ENCODE data around the gene BTBD16. TPM values are rescaled to one million over a fixed set of nuclear protein-coding genes. Genes with fewer than 3 reads are reported as not detected.

The BTBD16 gene
- total RNA-seq, 2 donors from 2014 or later, result not detected

DNA sequence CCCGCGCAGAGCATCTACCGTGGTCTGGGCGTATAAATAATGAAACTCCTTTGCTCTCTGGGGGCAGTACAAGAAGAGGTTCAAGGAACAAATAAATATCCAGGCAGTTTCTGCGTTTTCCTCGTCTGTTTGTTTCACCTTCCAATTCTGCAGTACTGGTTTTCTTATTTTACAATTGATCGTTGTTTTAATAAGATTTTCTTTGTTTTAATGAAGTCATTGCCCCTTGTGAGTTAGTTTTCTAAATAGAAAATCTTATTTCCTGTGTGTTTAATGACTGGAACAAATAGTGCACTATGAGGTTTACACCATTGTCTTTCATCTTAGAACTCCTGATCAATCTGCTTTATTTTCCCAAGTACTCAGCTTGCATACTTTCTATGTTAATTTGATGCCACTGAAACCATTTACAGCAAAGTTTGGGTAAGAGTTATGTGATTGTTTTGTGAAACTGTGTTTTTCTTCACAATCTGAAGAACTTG is 104.6 kb downstream of the BTBD16 start:
- H3K4me1 Mint-ChIP-seq (ENCODE audit: low read depth), result peaks cover 53% of the 10 kb centered on the region
- peak overlapping the region; percentile 93 to 96 for H3K4me3 Mint-ChIP-seq
- DNase-seq (no peak), ATAC-seq (replicated peaks in 1 of 2) (no peak)
- peaks cover 32% of the 10 kb centered on the region for H3K27me3 Mint-ChIP-seq (ENCODE audit: low read depth)
- H3K9me3 Mint-ChIP-seq, result peaks cover 0 to 2% of the 10 kb centered on the region in 2 donors
- peaks cover 0 to 5% of the 10 kb centered on the region in 2 donors for H3K36me3 Mint-ChIP-seq (ENCODE audit: insufficient read depth in 2 of 2)
- peak overlapping the region; percentile 98 for H3K27ac Mint-ChIP-seq

DNA sequence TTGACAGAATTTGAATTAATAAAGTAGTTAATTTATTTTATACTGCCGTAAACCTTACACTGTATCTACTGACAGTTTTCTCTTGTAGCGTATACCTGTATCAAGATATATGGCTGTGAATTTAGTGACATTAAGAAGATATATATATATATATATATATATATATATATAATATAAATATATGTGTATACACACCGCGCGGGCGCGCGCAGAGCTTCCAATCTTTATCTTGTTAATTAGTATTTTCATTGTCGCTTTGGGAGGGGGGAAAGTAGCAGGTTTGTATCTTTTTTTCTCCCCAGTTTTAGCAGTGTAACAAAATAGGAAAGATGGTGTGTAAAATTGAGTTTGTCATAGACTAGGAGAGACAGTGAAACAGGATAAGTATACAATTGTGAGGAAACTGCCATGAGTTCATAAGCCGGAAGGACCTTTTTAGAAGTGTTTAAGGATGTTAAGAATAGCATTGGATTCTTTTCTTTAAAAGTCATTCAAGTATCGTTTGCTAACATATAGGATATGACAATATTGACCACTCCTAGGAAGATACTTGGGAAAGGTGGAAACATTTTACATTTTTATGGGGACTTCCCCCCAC is 105.4 kb downstream of the BTBD16 start:
- peaks cover 1 to 2% of the 10 kb centered on the region in 2 donors for H3K9me3 Mint-ChIP-seq
- peaks cover 0 to 5% of the 10 kb centered on the region in 2 donors for H3K36me3 Mint-ChIP-seq (ENCODE audit: insufficient read depth in 2 of 2)
- no peak for DNase-seq
- H3K27me3 Mint-ChIP-seq (ENCODE audit: low read depth), result peaks cover 25% of the 10 kb centered on the region
- H3K4me3 Mint-ChIP-seq, result peak overlapping the region in 1 of 2 donors; percentile 7
- peaks cover 58% of the 10 kb centered on the region for H3K4me1 Mint-ChIP-seq (ENCODE audit: low read depth)
- no peak for ATAC-seq (replicated peaks in 1 of 2)
- H3K27ac Mint-ChIP-seq, result no peak overlapping the region

DNA sequence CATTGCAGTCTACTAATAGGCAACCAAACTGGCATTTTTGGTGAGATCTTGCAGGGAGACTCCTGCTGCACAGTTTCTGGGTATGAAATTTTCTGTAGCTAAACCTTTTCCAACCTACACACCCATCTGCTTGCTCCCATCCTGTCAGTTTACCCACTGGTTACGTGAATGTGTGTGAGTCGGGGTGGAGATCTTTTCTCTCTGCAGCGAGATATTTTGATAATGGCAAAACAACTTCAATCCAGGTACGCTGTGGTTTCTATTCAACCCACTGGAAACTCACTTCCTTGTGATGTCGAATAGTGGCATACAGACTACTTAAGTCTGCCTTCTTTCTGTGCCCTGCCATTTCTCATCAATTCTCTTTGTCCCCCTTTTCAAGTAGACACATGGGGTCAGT is 107.9 kb downstream of the BTBD16 start:
- no peak overlapping the region for H3K27ac Mint-ChIP-seq
- H3K4me1 Mint-ChIP-seq (ENCODE audit: low read depth), result peaks cover 67% of the 10 kb centered on the region
- no peak for ATAC-seq (replicated peaks in 1 of 2)
- H3K9me3 Mint-ChIP-seq, result peaks cover 2 to 3% of the 10 kb centered on the region in 2 donors
- H3K36me3 Mint-ChIP-seq (ENCODE audit: insufficient read depth in 2 of 2), result peaks cover 0 to 5% of the 10 kb centered on the region in 2 donors
- H3K4me3 Mint-ChIP-seq, result peak overlapping the region in 1 of 2 donors; percentile 8
- no peak for DNase-seq
- peaks cover under 1% of the 10 kb centered on the region for H3K27me3 Mint-ChIP-seq (ENCODE audit: low read depth)

DNA sequence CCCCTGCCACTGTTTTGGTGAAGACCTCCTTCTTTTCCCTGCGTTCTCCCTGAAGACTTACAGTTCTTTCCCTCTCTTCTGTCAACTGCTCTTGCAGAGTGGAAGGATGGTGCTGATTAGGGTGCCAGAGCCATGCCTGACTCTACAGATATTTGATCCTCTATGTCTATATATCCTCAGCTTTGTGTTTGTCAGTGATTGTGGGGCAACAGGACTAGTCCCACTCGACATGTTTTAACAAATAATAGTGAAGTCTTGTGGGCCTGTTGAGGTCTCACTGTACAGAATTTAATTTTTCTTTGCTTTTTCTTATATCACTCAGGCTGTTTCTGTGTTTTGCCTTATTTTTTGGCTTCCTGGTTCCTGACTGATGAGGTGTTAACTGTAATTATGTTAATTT is 108.4 kb downstream of the BTBD16 start:
- Mint-ChIP-seq H3K4me1 (ENCODE audit: low read depth) (peaks cover 65% of the 10 kb centered on the region), H3K9me3 (peaks cover 2 to 3% of the 10 kb centered on the region in 2 donors), H3K27me3 (ENCODE audit: low read depth) (no peaks in the 10 kb centered on the region), H3K27ac (no peak overlapping the region), H3K4me3 (no peak overlapping the region), H3K36me3 (ENCODE audit: insufficient read depth in 2 of 2) (peaks cover 0 to 5% of the 10 kb centered on the region in 2 donors)
- ATAC-seq (replicated peaks in 1 of 2), result no peak
- no peak for DNase-seq

DNA sequence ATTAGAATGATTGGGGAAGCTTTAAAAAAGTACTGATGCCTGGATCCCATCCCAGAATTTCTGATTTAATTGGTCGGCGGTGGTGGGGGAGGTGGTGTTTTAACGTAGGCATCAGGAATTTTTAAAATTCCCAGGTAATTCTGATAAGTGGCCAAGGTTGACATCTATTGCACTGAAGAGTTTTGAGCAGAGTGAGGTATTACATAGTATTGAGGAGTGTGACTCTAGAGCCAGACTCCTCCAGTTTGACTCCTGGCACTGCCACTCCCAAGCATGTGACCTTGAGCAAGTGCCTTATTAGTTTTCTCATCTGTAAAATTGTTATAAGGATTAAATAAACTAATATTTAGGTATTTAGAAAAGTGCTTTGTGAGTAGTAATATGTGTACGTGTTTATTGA is 109.6 kb downstream of the BTBD16 start:
- ATAC-seq (replicated peaks in 1 of 2) (no peak), DNase-seq (no peak)
- Mint-ChIP-seq H3K36me3 (ENCODE audit: insufficient read depth in 2 of 2) (peaks cover 0 to 2% of the 10 kb centered on the region in 2 donors), H3K4me3 (no peak overlapping the region), H3K27me3 (ENCODE audit: low read depth) (no peaks in the 10 kb centered on the region), H3K9me3 (peaks cover 2 to 3% of the 10 kb centered on the region in 2 donors), H3K27ac (no peak overlapping the region), H3K4me1 (ENCODE audit: low read depth) (peaks cover 58% of the 10 kb centered on the region)

DNA sequence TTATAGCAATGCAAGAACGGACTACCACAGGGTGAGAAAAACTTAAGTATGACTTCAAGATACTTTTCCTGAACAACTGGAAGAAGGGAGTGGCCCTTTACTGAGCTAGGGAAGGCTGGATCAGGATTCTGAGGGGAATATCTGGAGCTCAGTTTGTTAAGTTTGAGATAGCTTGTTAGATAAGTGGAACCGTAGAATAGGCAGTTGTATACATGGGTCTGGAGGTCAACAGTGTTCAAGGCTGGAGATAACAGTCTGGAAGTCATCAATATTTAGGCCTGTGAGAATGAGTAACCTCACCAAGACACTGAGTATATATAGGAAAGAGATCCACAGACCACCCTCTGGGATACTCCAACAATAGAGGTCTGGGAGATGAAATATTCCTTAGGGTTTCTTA is 110.6 kb downstream of the BTBD16 start:
- Mint-ChIP-seq H3K27me3 (ENCODE audit: low read depth) (no peaks in the 10 kb centered on the region), H3K27ac (no peak overlapping the region), H3K9me3 (peaks cover 2 to 3% of the 10 kb centered on the region in 2 donors), H3K4me1 (ENCODE audit: low read depth) (peaks cover 55% of the 10 kb centered on the region), H3K36me3 (ENCODE audit: insufficient read depth in 2 of 2) (peaks cover 0 to 2% of the 10 kb centered on the region in 2 donors), H3K4me3 (no peak overlapping the region)
- DNase-seq (no peak), ATAC-seq (replicated peaks in 1 of 2) (no peak)

DNA sequence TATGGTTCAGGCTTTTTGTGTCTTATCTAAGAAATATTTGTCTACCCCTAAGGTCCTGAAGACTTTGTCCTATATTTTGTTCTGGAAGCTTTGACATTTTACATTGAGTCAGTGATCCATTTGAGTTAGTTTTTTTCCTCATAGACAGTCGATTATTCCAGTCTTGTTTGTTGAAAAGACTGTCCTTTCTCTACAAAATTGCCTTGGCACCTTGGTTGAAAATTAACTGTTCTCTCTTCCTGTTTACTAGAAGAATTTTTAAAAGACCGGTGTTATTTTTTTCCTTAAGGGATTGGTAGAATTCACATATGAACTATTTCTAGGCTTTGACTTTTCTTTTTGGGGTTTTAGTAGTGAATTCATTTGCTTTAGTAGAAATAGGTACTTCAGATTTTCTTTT is 115.4 kb downstream of the BTBD16 start:
- H3K9me3 Mint-ChIP-seq, result peaks cover 0 to 2% of the 10 kb centered on the region in 2 donors
- H3K27ac Mint-ChIP-seq, result no peak overlapping the region
- H3K4me1 Mint-ChIP-seq (ENCODE audit: low read depth), result peaks cover 55% of the 10 kb centered on the region
- no peak overlapping the region for H3K4me3 Mint-ChIP-seq
- DNase-seq, result no peak
- peaks cover 2 to 4% of the 10 kb centered on the region in 2 donors for H3K36me3 Mint-ChIP-seq (ENCODE audit: insufficient read depth in 2 of 2)
- no peak for ATAC-seq (replicated peaks in 1 of 2)
- H3K27me3 Mint-ChIP-seq (ENCODE audit: low read depth), result no peaks in the 10 kb centered on the region

DNA sequence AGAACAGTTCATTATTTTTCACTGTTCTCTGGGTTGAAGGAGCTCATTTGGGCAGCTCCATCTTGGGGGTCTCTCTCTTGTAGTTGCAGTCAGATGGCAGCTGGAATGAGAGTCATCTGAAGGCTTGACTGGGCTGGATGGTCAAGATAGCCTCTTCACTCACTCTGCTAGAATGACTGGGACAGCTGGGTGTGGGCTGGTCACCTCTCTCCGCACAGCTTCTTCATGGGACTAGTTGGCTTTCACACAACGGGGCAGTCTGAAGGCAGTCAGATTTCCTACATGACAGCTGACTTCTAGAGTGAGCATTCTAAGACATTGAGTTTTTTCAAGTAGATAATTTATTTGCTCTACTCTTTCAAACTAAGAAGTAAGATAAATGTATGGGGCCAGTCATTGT is 116.5 kb downstream of the BTBD16 start:
- Mint-ChIP-seq H3K27ac (no peak overlapping the region), H3K9me3 (peaks cover 0 to 2% of the 10 kb centered on the region in 2 donors), H3K36me3 (ENCODE audit: insufficient read depth in 2 of 2) (peaks cover 2 to 4% of the 10 kb centered on the region in 2 donors), H3K27me3 (ENCODE audit: low read depth) (no peaks in the 10 kb centered on the region), H3K4me1 (ENCODE audit: low read depth) (peaks cover 44% of the 10 kb centered on the region), H3K4me3 (peak overlapping the region; percentile 19 to 81)
- no peak for DNase-seq
- ATAC-seq (replicated peaks in 1 of 2), result no peak

Other genes with a start within 250 kb of the BTBD16 start
- gene PLEKHA1, start 103.4 kb downstream of the BTBD16 start, total RNA-seq, result 10 to 100 TPM in 1 of 2 donors, 1 to 10 TPM in 1; 8.7 to 14.8 TPM
- not detected for gene ARMS2, start 183.4 kb downstream of the BTBD16 start, total RNA-seq
- not detected for gene HTRA1, start 190.3 kb downstream of the BTBD16 start, total RNA-seq